ENCODE results near the gene PEPD.

Gene PEPD

GRCh38 chr19:33401683-33402420 is 119.7 kb downstream of the PEPD start:
- H3K27me3 ChIP-seq (ENCODE audit: insufficient read depth, low read length) = no peaks in the 10 kb centered on the region
- no peaks in the 10 kb centered on the region for H3K79me2 ChIP-seq (ENCODE audit: insufficient read depth, low read length)
- no peaks in the 10 kb centered on the region for H3K9me3 ChIP-seq (ENCODE audit: low read length)
- H3K36me3 ChIP-seq (ENCODE audit: insufficient read depth, low read length) = no peaks in the 10 kb centered on the region
- H3K27ac ChIP-seq (ENCODE audit: low read depth, low read length, poor library complexity, severe bottlenecking) = no peak overlapping the region
- H3K4me1 ChIP-seq (ENCODE audit: insufficient read depth, low read length, severe bottlenecking) = no peaks in the 10 kb centered on the region
- no peaks in the 10 kb centered on the region for H3K9me2 ChIP-seq (ENCODE audit: low read depth, low read length)
- no peak overlapping the region for H2AFZ ChIP-seq (ENCODE audit: low read length)
- no peak for TF ChIP-seq EZH2 (IDR thresholded peaks at IDR 0.05; ENCODE audit: borderline replicate concordance, low read length)
- TF ChIP-seq CTCF (IDR thresholded peaks at IDR 0.05; ENCODE audit: low read length) = no peak
- H4K20me1 ChIP-seq (ENCODE audit: insufficient read depth, low read length) = no peaks in the 10 kb centered on the region
- no peak overlapping the region for H3K4me3 ChIP-seq (ENCODE audit: low read depth, low read length, poor library complexity, severe bottlenecking)
- no peak overlapping the region for H3K4me2 ChIP-seq (ENCODE audit: low read length)
- H3F3A ChIP-seq (ENCODE audit: insufficient read depth, low read length) = no peaks in the 10 kb centered on the region
- H3K9ac ChIP-seq (ENCODE audit: low read length) = no peak overlapping the region

- Histone ChIP-seq H2AFZ (ENCODE audit: low read length) (no peak overlapping the region), H3K4me1 (ENCODE audit: insufficient read depth, low read length, severe bottlenecking) (no peaks in the 10 kb centered on the region), H3K9me2 (ENCODE audit: low read depth, low read length) (no peaks in the 10 kb centered on the region), H3K27ac (ENCODE audit: low read depth, low read length, poor library complexity, severe bottlenecking) (no peak overlapping the region), H3F3A (ENCODE audit: insufficient read depth, low read length) (no peaks in the 10 kb centered on the region), H3K27me3 (ENCODE audit: insufficient read depth, low read length) (no peaks in the 10 kb centered on the region), H3K9ac (ENCODE audit: low read length) (no peak overlapping the region), H3K9me3 (ENCODE audit: low read length) (no peaks in the 10 kb centered on the region), H3K4me2 (ENCODE audit: low read length) (no peak overlapping the region), H3K4me3 (ENCODE audit: low read depth, low read length, poor library complexity, severe bottlenecking) (no peak overlapping the region), H4K20me1 (ENCODE audit: insufficient read depth, low read length) (no peaks in the 10 kb centered on the region), H3K79me2 (ENCODE audit: insufficient read depth, low read length) (no peaks in the 10 kb centered on the region), H3K36me3 (ENCODE audit: insufficient read depth, low read length) (no peaks in the 10 kb centered on the region)
- TF ChIP-seq EZH2 (IDR thresholded peaks at IDR 0.05; ENCODE audit: borderline replicate concordance, low read length) = no peak
- no peak for TF ChIP-seq CTCF (IDR thresholded peaks at IDR 0.05; ENCODE audit: low read length)
Measured at GRCh38 chr19:33400856-33401682, 120.5 kb downstream of the PEPD start.

GRCh38 chr19:33399745-33400681 is 121.6 kb downstream of the PEPD start:
- TF ChIP-seq CTCF (IDR thresholded peaks at IDR 0.05; ENCODE audit: low read length) = no peak
- no peak for TF ChIP-seq EZH2 (IDR thresholded peaks at IDR 0.05; ENCODE audit: borderline replicate concordance, low read length)
- Histone ChIP-seq H3K9me2 (ENCODE audit: low read depth, low read length) (no peaks in the 10 kb centered on the region), H3K36me3 (ENCODE audit: insufficient read depth, low read length) (no peaks in the 10 kb centered on the region), H3K9ac (ENCODE audit: low read length) (no peak overlapping the region), H3K9me3 (ENCODE audit: low read length) (no peaks in the 10 kb centered on the region), H3K4me3 (ENCODE audit: low read depth, low read length, poor library complexity, severe bottlenecking) (no peak overlapping the region), H3K27ac (ENCODE audit: low read depth, low read length, poor library complexity, severe bottlenecking) (no peak overlapping the region), H3K27me3 (ENCODE audit: insufficient read depth, low read length) (no peaks in the 10 kb centered on the region), H3K4me2 (ENCODE audit: low read length) (no peak overlapping the region), H2AFZ (ENCODE audit: low read length) (no peak overlapping the region), H3K79me2 (ENCODE audit: insufficient read depth, low read length) (no peaks in the 10 kb centered on the region), H3K4me1 (ENCODE audit: insufficient read depth, low read length, severe bottlenecking) (no peaks in the 10 kb centered on the region), H4K20me1 (ENCODE audit: insufficient read depth, low read length) (no peaks in the 10 kb centered on the region), H3F3A (ENCODE audit: insufficient read depth, low read length) (no peaks in the 10 kb centered on the region)

Measured in OCI-LY1 (cell line).